Measurements from ENCODE around the gene LRRC49. TPM values are rescaled to one million over a fixed set of nuclear protein-coding genes. Genes with fewer than 3 reads are reported as not detected.
"Not testable (repeated sequence)": the region's sequence is repeated elsewhere in the genome, so short reads cannot be mapped to it uniquely, and the experiment has no call there.

LRRC49 gene
- total RNA-seq, 1 donor from 2014 or later = 18.0 TPM

DNA sequence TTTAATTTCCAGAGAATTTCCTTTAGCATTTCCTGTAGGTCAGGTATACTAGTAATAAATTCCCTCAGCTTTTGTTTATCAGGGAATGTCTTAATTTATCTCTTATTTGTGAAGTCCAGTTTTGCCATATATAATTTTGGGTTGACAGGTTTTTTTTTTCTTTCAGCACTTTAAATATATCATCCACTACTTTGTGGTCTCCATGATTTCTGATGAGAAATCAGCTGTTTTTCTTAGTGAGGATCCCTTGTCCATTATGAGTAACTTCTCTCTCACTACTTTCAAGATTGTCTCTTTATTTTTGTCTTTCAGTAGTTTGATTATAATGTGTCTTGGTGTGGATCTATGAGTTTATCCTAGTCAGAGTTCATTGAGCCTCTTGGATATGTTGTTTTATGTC, 105.7 kb downstream of the LRRC49 start:
- no peak overlapping the region for H3K4me3 ChIP-seq (ENCODE audit: low read depth, low read length)
- no peak for DNase-seq (ENCODE audit: low read depth)
- TF ChIP-seq, protein P1, sequence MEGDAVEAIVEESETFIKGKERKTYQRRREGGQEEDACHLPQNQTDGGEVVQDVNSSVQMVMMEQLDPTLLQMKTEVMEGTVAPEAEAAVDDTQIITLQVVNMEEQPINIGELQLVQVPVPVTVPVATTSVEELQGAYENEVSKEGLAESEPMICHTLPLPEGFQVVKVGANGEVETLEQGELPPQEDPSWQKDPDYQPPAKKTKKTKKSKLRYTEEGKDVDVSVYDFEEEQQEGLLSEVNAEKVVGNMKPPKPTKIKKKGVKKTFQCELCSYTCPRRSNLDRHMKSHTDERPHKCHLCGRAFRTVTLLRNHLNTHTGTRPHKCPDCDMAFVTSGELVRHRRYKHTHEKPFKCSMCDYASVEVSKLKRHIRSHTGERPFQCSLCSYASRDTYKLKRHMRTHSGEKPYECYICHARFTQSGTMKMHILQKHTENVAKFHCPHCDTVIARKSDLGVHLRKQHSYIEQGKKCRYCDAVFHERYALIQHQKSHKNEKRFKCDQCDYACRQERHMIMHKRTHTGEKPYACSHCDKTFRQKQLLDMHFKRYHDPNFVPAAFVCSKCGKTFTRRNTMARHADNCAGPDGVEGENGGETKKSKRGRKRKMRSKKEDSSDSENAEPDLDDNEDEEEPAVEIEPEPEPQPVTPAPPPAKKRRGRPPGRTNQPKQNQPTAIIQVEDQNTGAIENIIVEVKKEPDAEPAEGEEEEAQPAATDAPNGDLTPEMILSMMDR (conservative IDR thresholded peaks at IDR 0.05; ENCODE audit: low read depth, low read length) = no peak

- no peak for DNase-seq (ENCODE audit: low read depth)
- TF ChIP-seq, protein P1 (conservative IDR thresholded peaks at IDR 0.05; ENCODE audit: low read depth, low read length) = no peak
- H3K4me3 ChIP-seq (ENCODE audit: low read depth, low read length) = no peak overlapping the region
Observed at GRCh38 chr15:71002316-71002715, 109.7 kb downstream of the LRRC49 start.

DNA sequence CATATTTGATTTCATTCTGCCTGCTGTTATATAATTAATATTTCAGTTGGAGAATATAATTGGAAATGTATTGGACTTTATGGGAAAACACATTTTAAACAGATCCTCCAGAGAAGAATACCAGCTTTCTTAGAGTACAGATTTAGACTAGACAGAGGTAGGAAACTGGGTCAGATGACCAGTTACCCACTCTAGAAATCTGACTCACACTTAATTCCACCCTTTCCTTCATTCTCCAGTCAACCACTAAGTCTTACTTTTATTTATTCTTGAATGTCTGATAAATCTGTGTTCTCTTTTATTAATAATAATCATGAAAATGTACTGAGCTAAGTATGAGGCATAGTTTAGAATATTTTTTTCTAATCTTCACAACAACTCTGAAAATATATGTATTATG, 110.7 kb downstream of the LRRC49 start:
- TF ChIP-seq, protein P1 (conservative IDR thresholded peaks at IDR 0.05; ENCODE audit: low read depth, low read length) = no peak
- no peak overlapping the region for H3K4me3 ChIP-seq (ENCODE audit: low read depth, low read length)
- DNase-seq (ENCODE audit: low read depth) = no peak

DNA sequence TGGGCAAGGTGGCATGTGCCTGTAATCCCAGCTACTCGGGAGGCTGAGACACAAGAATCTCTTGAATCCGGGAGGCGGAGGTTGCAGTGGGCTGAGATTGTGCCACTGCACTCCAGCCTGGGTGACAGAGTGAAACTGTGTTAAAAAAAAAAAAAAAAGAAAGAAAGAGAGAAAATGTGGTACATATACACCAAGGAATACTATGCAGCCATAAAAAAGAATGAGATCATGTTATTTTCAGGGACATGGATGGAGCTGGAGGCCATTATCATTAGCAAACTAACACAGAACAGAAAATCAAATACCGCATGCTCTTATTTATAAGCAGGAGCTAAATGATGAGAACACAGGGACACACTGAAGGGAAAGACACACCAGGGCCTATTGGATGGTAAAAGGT, 111.9 kb downstream of the LRRC49 start:
- H3K4me3 ChIP-seq (ENCODE audit: low read depth, low read length); DNase-seq (ENCODE audit: low read depth): not testable (repeated sequence)

DNA sequence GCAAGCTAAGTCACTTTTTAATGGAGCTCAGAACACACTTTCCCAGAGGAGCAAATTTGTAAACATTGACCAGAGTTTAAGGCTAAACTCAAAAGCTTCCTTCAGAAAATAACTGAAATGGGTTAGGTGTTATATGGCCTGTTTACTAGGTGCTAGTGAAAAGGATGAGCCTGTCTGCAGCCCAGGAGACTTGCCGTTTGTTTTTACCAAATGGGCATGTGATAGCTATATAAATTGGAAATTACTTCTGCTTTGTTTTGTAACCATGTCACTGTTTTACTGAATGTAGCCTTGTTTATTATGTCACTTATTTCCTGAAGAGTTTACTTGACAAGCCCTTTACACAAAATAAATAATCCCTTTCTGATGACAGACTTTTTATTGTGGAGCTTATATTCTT, 113.3 kb downstream of the LRRC49 start:
- TF ChIP-seq, protein P1 (conservative IDR thresholded peaks at IDR 0.05; ENCODE audit: low read depth, low read length) = no peak
- DNase-seq (ENCODE audit: low read depth) = no peak

GRCh38 chr15:71008250-71008870, 115.7 kb downstream of the LRRC49 start:
- TF ChIP-seq, protein P1 (conservative IDR thresholded peaks at IDR 0.05; ENCODE audit: low read depth, low read length) = no peak
- no peak for DNase-seq (ENCODE audit: low read depth)
- no peak overlapping the region for H3K4me3 ChIP-seq (ENCODE audit: low read depth, low read length)

More for the DNA sequence above, 113.3 kb downstream of the LRRC49 start:
- no peak overlapping the region for H3K4me3 ChIP-seq (ENCODE audit: low read depth, low read length)

- DNase-seq (ENCODE audit: low read depth) = no peak
- TF ChIP-seq, protein P1 (conservative IDR thresholded peaks at IDR 0.05; ENCODE audit: low read depth, low read length) = no peak
- no peak overlapping the region for H3K4me3 ChIP-seq (ENCODE audit: low read depth, low read length)
Observed at GRCh38 chr15:71010472-71010871, 117.8 kb downstream of the LRRC49 start.

Data from epithelial cell of proximal tubule (primary cell).